C4-2B (cell line): ENCODE results near the gene VEZF1.
A peak's percentile ranks its signal among the peaks of the same experiment; 100 is the strongest.

Experiments used
- ZFX ChIP-seq: fragments of 450-650 bp; IDR thresholded peaks from 2 replicates; pipeline ENCODE4 v1.6.1; 2017
- TF ChIP-seq, protein P1 (sequence below): fragments of 450-650 bp; conservative IDR thresholded peaks from 2 replicates; pipeline ENCODE4 v1.5.1; 2017; ENCODE audit warnings: mild to moderate bottlenecking

DNA sequence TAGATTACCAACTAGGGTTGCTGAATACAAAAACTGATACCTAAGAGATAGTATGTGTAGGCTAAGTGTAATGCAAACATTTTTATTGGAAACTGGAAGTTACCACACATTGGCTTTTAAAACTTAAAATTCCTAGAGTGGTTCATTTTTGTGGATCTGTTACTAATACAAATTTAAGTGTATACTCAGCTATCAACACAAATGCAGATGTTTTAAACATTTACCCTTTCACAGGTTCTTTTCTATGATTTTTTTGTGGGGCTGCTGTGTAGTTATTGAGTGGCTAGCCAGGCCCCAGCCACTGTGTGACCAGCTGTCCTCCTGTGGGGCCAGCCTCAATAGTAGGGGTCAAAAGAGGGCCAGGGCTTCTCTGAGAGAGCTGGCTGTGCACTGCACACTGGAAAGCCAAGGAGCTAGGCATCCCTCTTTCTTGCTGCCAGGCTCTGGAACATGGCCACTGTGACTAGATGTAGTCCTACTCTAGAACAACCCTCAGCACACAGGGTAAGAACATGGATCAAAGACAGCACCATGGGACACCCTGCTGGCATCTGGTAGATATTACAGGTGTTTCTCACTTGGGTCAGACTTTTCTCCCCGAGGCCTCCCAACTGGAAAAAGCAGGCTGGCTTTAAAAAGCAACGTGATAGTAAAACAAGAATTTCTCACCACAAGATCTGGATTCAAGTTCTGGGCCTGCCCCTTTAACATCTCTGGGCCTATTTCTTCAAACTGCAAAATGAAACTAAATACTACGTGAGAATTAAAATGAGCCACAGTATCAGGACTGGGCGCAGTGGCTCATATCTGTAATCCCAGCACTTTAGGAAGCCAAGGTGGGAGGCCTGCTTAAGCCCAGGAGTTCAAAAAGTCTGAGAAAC lies 7.3 kb upstream of the VEZF1 start:
- TF ChIP-seq, protein P1, sequence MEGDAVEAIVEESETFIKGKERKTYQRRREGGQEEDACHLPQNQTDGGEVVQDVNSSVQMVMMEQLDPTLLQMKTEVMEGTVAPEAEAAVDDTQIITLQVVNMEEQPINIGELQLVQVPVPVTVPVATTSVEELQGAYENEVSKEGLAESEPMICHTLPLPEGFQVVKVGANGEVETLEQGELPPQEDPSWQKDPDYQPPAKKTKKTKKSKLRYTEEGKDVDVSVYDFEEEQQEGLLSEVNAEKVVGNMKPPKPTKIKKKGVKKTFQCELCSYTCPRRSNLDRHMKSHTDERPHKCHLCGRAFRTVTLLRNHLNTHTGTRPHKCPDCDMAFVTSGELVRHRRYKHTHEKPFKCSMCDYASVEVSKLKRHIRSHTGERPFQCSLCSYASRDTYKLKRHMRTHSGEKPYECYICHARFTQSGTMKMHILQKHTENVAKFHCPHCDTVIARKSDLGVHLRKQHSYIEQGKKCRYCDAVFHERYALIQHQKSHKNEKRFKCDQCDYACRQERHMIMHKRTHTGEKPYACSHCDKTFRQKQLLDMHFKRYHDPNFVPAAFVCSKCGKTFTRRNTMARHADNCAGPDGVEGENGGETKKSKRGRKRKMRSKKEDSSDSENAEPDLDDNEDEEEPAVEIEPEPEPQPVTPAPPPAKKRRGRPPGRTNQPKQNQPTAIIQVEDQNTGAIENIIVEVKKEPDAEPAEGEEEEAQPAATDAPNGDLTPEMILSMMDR: peak; percentile 76
- no peak for TF ChIP-seq ZFX
